ENCODE measurements around the gene PDLIM3. TPM values are rescaled to one million over a fixed set of nuclear protein-coding genes. Genes with fewer than 3 reads are reported as not detected.

The PDLIM3 gene
- total and polyA plus RNA-seq, 2 donors (not counting 1 experiment from before 2014, with no cell fraction given), result 0.15 TPM; not detected in 1

DNA sequence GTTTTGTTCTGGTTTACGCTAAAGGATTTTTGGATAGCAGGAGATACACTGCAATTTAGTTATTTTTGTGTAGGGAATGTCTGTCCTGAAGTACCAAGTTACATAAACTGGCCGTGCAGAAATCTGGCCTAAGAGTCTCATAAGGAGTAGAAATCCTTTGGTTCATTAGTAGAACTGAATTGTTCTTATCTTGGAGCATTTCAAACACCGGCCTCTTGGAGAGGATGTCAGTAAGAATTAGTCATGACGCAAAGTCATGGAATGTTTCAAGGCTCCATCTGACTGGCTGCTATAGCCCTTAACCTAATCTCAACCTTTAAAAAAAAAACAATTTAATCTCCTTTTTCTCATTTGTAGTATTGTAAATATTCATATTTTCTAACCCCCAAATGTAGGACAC is 15.2 kb downstream of the PDLIM3 start:
- intact Hi-C loops (cut with micrococcal nuclease), result no loop called here
- TF ChIP-seq, protein P1, sequence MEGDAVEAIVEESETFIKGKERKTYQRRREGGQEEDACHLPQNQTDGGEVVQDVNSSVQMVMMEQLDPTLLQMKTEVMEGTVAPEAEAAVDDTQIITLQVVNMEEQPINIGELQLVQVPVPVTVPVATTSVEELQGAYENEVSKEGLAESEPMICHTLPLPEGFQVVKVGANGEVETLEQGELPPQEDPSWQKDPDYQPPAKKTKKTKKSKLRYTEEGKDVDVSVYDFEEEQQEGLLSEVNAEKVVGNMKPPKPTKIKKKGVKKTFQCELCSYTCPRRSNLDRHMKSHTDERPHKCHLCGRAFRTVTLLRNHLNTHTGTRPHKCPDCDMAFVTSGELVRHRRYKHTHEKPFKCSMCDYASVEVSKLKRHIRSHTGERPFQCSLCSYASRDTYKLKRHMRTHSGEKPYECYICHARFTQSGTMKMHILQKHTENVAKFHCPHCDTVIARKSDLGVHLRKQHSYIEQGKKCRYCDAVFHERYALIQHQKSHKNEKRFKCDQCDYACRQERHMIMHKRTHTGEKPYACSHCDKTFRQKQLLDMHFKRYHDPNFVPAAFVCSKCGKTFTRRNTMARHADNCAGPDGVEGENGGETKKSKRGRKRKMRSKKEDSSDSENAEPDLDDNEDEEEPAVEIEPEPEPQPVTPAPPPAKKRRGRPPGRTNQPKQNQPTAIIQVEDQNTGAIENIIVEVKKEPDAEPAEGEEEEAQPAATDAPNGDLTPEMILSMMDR (IDR thresholded peaks at IDR 0.05), result no peak
- no peak for TF ChIP-seq EZH2 (IDR thresholded peaks at IDR 0.05; ENCODE audit: borderline replicate concordance, insufficient read depth, low read depth, low read length, poor library complexity, severe bottlenecking)

DNA sequence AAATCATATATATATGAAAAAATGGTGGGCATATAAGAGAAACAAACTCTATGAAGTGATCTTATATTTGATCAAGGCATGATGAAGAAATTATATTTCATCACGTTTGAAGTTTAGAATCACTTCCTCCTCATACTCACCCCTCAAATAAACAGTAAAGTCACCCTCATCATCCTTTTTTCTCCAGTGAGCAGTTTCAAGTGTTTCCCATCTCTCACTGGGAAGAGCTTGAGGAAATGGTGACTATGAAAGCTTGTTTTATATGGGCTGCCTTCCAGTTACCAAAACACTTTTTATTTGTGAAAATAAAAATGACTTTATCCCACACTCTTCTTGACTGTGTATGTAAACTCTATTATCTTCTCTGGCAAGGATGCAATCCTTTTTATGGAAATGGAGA is 16.8 kb downstream of the PDLIM3 start:
- Histone ChIP-seq H3K36me3 (replicated peaks in 1 of 2; ENCODE audit: control extremely low read depth in 1 of 2, control insufficient read depth in 1 of 2, extremely low read depth in 1 of 2, insufficient read depth in 2 of 2, low read length in 1 of 2) (no peaks in the 10 kb centered on the region), H3K9me3 (ENCODE audit: control extremely low read depth in 1 of 3, control insufficient read depth in 2 of 3, insufficient read depth in 1 of 3, low read length in 2 of 3) (no peaks in the 10 kb centered on the region), H3K4me3 (ENCODE audit: control extremely low read depth in 1 of 5, extremely low read depth in 1 of 5, insufficient read depth in 1 of 5, low read depth in 2 of 5, low read length in 4 of 5) (no peak overlapping the region), H3K9ac (ENCODE audit: low read length) (no peak overlapping the region), H3K79me2 (ENCODE audit: control insufficient read depth, insufficient read depth, low read length) (no peaks in the 10 kb centered on the region), H3K27me3 (replicated peaks in 1 of 4; ENCODE audit: control extremely low read depth in 1 of 4, control insufficient read depth in 3 of 4, insufficient read depth in 4 of 4, low read length in 3 of 4) (peaks cover 0 to 22% (median 13%) of the 10 kb centered on the region in 4 experiments), H4K20me1 (ENCODE audit: control insufficient read depth, insufficient read depth, low read length, poor library complexity, severe bottlenecking) (no peaks in the 10 kb centered on the region), H2AFZ (ENCODE audit: insufficient read depth, low read depth, low read length, poor library complexity, severe bottlenecking) (no peak overlapping the region), H3K4me1 (ENCODE audit: control insufficient read depth in 2 of 2, insufficient read depth in 2 of 2, low read length in 2 of 2) (peaks cover 2 to 3% of the 10 kb centered on the region in 2 donors), H3K27ac (ENCODE audit: low read length in 2 of 2) (no peak overlapping the region), H3K4me2 (replicated peaks; ENCODE audit: low read depth, low read length, poor library complexity, severe bottlenecking) (no peak overlapping the region)
- no CpG with 5 or more reads among the region's 1 CpG for WGBS (ENCODE audit: insufficient coverage)
- ATAC-seq (ENCODE audit: low read depth) (no peak), DNase-seq (no peak)
- H3K9me3 Mint-ChIP-seq (ENCODE audit: insufficient read depth), result no peaks in the 10 kb centered on the region
- H3K4me1 Mint-ChIP-seq, result peaks cover 4% of the 10 kb centered on the region
- TF ChIP-seq EZH2 (IDR thresholded peaks at IDR 0.05; ENCODE audit: borderline replicate concordance, insufficient read depth, low read depth, low read length, poor library complexity, severe bottlenecking), result no peak
- TF ChIP-seq, protein P1 (IDR thresholded peaks at IDR 0.05), result no peak
- peaks cover 33% of the 10 kb centered on the region for H3K27me3 Mint-ChIP-seq
- H3K4me3 Mint-ChIP-seq, result no peak overlapping the region
- intact Hi-C loops (cut with micrococcal nuclease), result no loop called here
- no peak overlapping the region for H3K27ac Mint-ChIP-seq
- ChIA-PET POLR2A (no interaction called here), CTCF (interaction anchor here (0.9 kb wide), 1 partner anchor 30 kb away, joined by 3 read pairs; no protein-coding TSS in a partner anchor)

More for the DNA sequence above, 15.2 kb downstream of the PDLIM3 start:
- no peak for DNase-seq
- ChIA-PET POLR2A (no interaction called here), CTCF (no interaction called here)
- Histone ChIP-seq H4K20me1 (ENCODE audit: control insufficient read depth, insufficient read depth, low read length, poor library complexity, severe bottlenecking) (no peaks in the 10 kb centered on the region), H3K4me1 (ENCODE audit: control insufficient read depth in 2 of 2, insufficient read depth in 2 of 2, low read length in 2 of 2) (no peaks in the 10 kb centered on the region), H3K4me3 (ENCODE audit: control extremely low read depth in 1 of 5, extremely low read depth in 1 of 5, insufficient read depth in 1 of 5, low read depth in 2 of 5, low read length in 4 of 5) (no peak overlapping the region), H3K79me2 (ENCODE audit: control insufficient read depth, insufficient read depth, low read length) (no peaks in the 10 kb centered on the region), H2AFZ (ENCODE audit: insufficient read depth, low read depth, low read length, poor library complexity, severe bottlenecking) (no peak overlapping the region), H3K36me3 (replicated peaks in 1 of 2; ENCODE audit: control extremely low read depth in 1 of 2, control insufficient read depth in 1 of 2, extremely low read depth in 1 of 2, insufficient read depth in 2 of 2, low read length in 1 of 2) (no peaks in the 10 kb centered on the region), H3K9ac (ENCODE audit: low read length) (no peak overlapping the region), H3K27ac (ENCODE audit: low read length in 2 of 2) (no peak overlapping the region), H3K27me3 (replicated peaks in 1 of 4; ENCODE audit: control extremely low read depth in 1 of 4, control insufficient read depth in 3 of 4, insufficient read depth in 4 of 4, low read length in 3 of 4) (peaks cover 0 to 17% (median 9%) of the 10 kb centered on the region in 4 experiments), H3K9me3 (ENCODE audit: control extremely low read depth in 1 of 3, control insufficient read depth in 2 of 3, insufficient read depth in 1 of 3, low read length in 2 of 3) (peaks cover 0 to 3% (median 0%) of the 10 kb centered on the region in 3 donors), H3K4me2 (replicated peaks; ENCODE audit: low read depth, low read length, poor library complexity, severe bottlenecking) (no peak overlapping the region)
- H3K27me3 Mint-ChIP-seq, result peaks cover 23% of the 10 kb centered on the region
- no peak overlapping the region for H3K4me3 Mint-ChIP-seq
- ATAC-seq (ENCODE audit: low read depth), result no peak
- WGBS (ENCODE audit: insufficient coverage), result 91% methylated on average over 4 of the region's 4 CpGs
- H3K4me1 Mint-ChIP-seq, result no peaks in the 10 kb centered on the region
- H3K27ac Mint-ChIP-seq, result no peak overlapping the region
- no peaks in the 10 kb centered on the region for H3K9me3 Mint-ChIP-seq (ENCODE audit: insufficient read depth)
